ENCODE results near the gene NAA10.
A peak's percentile ranks its signal among the peaks of the same experiment; 100 is the strongest.

Gene NAA10

GRCh38 chrX:153930011-153930910 lies 4.6 kb downstream of the NAA10 start:
- in situ Hi-C loops (cut with MboI; ENCODE audit: low pct_unique_long_range_greater_than_20kb, low sequenced_read_pairs, unreplicated experiment), result loop anchor here (25.0 kb wide), 1 partner anchor 968 kb away; no protein-coding TSS in a partner anchor
- no peak for DNase-seq (ENCODE audit: low spot score)
- TF ChIP-seq, protein P1, sequence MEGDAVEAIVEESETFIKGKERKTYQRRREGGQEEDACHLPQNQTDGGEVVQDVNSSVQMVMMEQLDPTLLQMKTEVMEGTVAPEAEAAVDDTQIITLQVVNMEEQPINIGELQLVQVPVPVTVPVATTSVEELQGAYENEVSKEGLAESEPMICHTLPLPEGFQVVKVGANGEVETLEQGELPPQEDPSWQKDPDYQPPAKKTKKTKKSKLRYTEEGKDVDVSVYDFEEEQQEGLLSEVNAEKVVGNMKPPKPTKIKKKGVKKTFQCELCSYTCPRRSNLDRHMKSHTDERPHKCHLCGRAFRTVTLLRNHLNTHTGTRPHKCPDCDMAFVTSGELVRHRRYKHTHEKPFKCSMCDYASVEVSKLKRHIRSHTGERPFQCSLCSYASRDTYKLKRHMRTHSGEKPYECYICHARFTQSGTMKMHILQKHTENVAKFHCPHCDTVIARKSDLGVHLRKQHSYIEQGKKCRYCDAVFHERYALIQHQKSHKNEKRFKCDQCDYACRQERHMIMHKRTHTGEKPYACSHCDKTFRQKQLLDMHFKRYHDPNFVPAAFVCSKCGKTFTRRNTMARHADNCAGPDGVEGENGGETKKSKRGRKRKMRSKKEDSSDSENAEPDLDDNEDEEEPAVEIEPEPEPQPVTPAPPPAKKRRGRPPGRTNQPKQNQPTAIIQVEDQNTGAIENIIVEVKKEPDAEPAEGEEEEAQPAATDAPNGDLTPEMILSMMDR (IDR thresholded peaks at IDR 0.05; ENCODE audit: extremely low read depth, insufficient read depth, missing control alignments), result no peak

DNA sequence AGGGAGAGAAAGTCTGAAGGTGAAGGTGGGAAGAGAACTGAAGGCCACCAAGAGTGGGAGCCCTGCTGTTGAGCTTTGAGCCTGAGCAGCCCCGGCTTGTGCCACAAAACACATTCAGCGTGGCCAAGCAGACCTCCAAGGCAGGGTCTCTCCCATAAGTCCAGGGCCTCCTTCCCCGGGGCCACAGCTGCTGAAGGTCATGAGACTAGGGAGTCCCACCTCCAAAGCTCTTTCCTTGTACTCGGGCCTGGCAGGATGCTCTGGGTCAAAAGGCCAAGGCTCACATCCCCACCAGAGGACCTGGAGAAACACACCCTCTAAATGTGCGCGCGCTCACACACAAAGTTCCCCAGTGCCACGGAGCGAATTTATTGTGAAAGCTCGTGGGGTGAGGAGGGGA lies 5.3 kb downstream of the NAA10 start:
- in situ Hi-C loops (cut with MboI; ENCODE audit: low pct_unique_long_range_greater_than_20kb, low sequenced_read_pairs, unreplicated experiment), result loop anchor here (25.0 kb wide), 1 partner anchor 967 kb away; no protein-coding TSS in a partner anchor
- TF ChIP-seq, protein P1 (IDR thresholded peaks at IDR 0.05; ENCODE audit: extremely low read depth, insufficient read depth, missing control alignments), result no peak
- DNase-seq (ENCODE audit: low spot score), result no peak

GRCh38 chrX:153928846-153929245 lies 6.0 kb downstream of the NAA10 start:
- TF ChIP-seq, protein P1 (IDR thresholded peaks at IDR 0.05; ENCODE audit: extremely low read depth, insufficient read depth, missing control alignments), result no peak
- DNase-seq (ENCODE audit: low spot score), result no peak
- in situ Hi-C loops (cut with MboI; ENCODE audit: low pct_unique_long_range_greater_than_20kb, low sequenced_read_pairs, unreplicated experiment), result loop anchor here (25.0 kb wide), 1 partner anchor 967 kb away; no protein-coding TSS in a partner anchor

DNA sequence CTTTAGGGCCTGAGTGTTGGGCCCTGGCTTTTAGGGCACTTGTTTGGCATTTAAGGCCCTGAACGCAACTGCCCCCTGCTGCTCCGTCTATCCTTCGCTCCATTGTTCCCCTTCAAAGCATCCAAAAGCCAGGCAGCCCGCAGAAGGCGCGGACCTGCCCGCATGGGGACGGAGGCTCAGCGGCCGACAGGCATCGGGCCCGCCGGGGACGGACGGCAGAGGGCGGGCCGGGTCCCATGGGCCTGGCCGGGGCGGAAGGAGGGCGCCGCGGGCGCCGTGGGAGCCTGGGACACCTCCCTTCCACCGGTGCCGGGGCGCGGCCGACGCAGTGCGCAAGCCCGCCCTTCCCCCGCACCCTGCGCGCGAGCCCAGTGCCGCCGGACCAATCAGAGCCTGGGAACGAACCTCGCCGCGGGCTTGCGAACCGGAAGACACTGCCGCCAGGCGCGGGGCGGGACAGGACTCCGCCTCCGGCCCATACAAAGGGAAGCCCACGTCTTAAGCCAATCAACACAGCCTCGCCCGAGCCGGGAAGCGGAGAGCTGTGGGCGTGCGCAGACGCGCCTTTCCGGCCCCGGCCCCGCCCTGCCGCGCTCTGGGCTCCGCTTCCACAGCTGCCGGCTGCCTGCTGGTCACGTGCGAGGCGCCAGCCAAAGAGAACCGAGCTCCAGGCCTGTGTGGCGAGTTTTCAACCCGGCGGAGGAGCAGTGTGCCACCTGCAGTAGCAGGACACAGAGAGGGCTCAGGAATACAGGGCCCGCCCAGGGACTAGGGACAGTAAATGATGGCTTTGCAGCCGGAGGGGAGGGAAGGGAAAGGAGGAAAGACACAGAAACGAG lies 6.7 kb downstream of the NAA10 start:
- peak; percentile 96 for DNase-seq (ENCODE audit: low spot score)
- TF ChIP-seq, protein P1 (IDR thresholded peaks at IDR 0.05; ENCODE audit: extremely low read depth, insufficient read depth, missing control alignments), result peak; percentile 18
- in situ Hi-C loops (cut with MboI; ENCODE audit: low pct_unique_long_range_greater_than_20kb, low sequenced_read_pairs, unreplicated experiment), result loop anchor here (25.0 kb wide), 1 partner anchor 966 kb away; no protein-coding TSS in a partner anchor

GRCh38 chrX:153927672-153927921 lies 7.2 kb downstream of the NAA10 start:
- no peak for DNase-seq (ENCODE audit: low spot score)
- TF ChIP-seq, protein P1 (IDR thresholded peaks at IDR 0.05; ENCODE audit: extremely low read depth, insufficient read depth, missing control alignments), result no peak
- in situ Hi-C loops (cut with MboI; ENCODE audit: low pct_unique_long_range_greater_than_20kb, low sequenced_read_pairs, unreplicated experiment), result loop anchor here (25.0 kb wide), 1 partner anchor 965 kb away; no protein-coding TSS in a partner anchor

DNA sequence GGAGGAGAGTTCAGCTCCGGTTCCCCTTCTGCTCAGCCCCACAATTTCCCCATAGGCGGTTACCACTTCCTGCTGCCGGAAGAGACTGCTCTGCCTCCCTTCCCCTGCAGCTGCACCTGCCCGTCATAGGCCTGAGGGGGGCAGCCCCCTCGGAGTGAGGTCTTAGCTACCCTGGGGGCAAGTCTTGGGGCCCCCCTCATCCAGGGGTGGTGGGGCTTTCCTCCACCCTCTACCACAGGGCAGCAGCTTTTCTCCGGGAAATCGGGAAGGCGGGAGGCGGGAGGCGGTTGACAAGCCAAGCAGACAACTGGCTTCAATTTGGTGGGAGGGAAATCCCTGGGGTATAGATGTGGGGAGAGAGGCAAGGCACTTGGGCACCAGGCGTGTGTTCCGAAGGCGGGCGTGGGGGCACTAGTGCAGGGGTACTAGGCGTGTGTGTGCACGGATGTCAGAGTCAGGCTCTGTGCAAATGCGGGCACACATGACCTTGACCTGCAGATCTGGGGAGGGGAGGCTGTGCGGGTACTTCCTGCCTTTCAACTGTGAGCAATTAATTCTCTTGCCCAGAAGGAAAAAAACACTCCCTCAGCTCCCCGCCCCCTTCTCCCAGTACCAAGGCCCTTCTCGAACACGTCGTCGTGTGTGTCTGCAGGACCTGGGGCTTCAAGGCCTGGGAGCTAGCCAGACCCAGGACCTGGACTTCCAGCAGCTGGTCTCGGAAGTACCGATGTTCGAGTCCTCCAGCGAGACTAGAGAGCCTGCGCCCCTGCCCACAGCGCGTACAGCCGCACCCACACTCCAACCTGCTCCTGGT lies 7.8 kb downstream of the NAA10 start:
- DNase-seq (ENCODE audit: low spot score), result peak; percentile 92
- TF ChIP-seq, protein P1 (IDR thresholded peaks at IDR 0.05; ENCODE audit: extremely low read depth, insufficient read depth, missing control alignments), result no peak
- in situ Hi-C loops (cut with MboI; ENCODE audit: low pct_unique_long_range_greater_than_20kb, low sequenced_read_pairs, unreplicated experiment), result loop anchor here (25.0 kb wide), 1 partner anchor 965 kb away; no protein-coding TSS in a partner anchor
